ENCODE results near the gene RNF2. TPM values are rescaled to one million over a fixed set of nuclear protein-coding genes. Genes with fewer than 3 reads are reported as not detected.

Gene RNF2
- total RNA-seq, 1 experiment from 2014 or later: 75.3 TPM

DNA sequence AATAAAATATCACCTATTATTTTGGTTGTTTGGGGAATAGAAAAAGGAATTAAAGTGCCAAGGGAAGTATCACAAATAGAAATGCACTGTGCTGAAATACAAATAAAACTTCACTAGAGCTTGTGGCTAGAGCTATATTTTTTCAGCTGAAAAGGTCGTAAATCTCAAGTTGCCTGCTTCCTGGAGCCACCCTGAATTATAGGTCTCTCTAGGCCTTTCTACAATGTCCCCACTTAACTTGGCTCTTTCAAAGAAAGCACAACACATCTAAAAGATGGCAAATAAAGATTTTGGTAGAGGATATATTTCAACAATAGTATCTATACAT lies 5.0 kb upstream of the RNF2 start:
- no peak overlapping the region for H2BK12ac ChIP-seq (ENCODE audit: insufficient read length, low read depth, low read length)
- Mint-ChIP-seq H3K4me3 (no peak overlapping the region), H3K4me1 (no peaks in the 10 kb centered on the region), H3K27ac (no peak overlapping the region), H3K27me3 (ENCODE audit: low read depth) (peaks cover 20% of the 10 kb centered on the region), H3K36me3 (ENCODE audit: insufficient read depth in 1 of 3, low read depth in 3 of 3) (no peaks in the 10 kb centered on the region), H3K9me3 (no peaks in the 10 kb centered on the region)
- H2BK5ac ChIP-seq (ENCODE audit: insufficient read length, low read length): no peak overlapping the region
- TF ChIP-seq, protein P1, sequence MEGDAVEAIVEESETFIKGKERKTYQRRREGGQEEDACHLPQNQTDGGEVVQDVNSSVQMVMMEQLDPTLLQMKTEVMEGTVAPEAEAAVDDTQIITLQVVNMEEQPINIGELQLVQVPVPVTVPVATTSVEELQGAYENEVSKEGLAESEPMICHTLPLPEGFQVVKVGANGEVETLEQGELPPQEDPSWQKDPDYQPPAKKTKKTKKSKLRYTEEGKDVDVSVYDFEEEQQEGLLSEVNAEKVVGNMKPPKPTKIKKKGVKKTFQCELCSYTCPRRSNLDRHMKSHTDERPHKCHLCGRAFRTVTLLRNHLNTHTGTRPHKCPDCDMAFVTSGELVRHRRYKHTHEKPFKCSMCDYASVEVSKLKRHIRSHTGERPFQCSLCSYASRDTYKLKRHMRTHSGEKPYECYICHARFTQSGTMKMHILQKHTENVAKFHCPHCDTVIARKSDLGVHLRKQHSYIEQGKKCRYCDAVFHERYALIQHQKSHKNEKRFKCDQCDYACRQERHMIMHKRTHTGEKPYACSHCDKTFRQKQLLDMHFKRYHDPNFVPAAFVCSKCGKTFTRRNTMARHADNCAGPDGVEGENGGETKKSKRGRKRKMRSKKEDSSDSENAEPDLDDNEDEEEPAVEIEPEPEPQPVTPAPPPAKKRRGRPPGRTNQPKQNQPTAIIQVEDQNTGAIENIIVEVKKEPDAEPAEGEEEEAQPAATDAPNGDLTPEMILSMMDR (conservative IDR thresholded peaks at IDR 0.05): no peak
- H3K14ac ChIP-seq (ENCODE audit: insufficient read depth, low read length): no peak overlapping the region
- no CpG with 5 or more reads among the region's 1 CpG for WGBS (ENCODE audit: extremely low coverage, insufficient read length, low lambda C conversion rate)
- DNase-seq: no peak
- H2AFZ ChIP-seq (ENCODE audit: low read length): no peak overlapping the region
- H3K9ac ChIP-seq (ENCODE audit: extremely low read depth, insufficient read length, low read length): no peak overlapping the region
- H3K79me1 ChIP-seq (ENCODE audit: insufficient read depth, low read depth, low read length, poor library complexity, severe bottlenecking): no peaks in the 10 kb centered on the region
- H4K8ac ChIP-seq (replicated peaks; ENCODE audit: insufficient read length, low read depth, low read length): no peak overlapping the region
- no peak overlapping the region for H3K18ac ChIP-seq (ENCODE audit: insufficient read length, low read depth, low read length)
- H3K27me3 ChIP-seq (ENCODE audit: insufficient read depth, low read length): peaks cover 2% of the 10 kb centered on the region; the same call in 1 of the 2 replicates
- H2BK20ac ChIP-seq (ENCODE audit: low read depth, low read length, poor library complexity, severe bottlenecking): no peak overlapping the region
- no peak overlapping the region for H3K4me2 ChIP-seq (ENCODE audit: insufficient read depth, insufficient read length, low read length)
- no peak overlapping the region for H3K4ac ChIP-seq (ENCODE audit: low read depth, low read length)
- no peaks in the 10 kb centered on the region for H4K20me1 ChIP-seq (ENCODE audit: control insufficient read depth, insufficient read depth, insufficient read length)
- H3K23ac ChIP-seq (ENCODE audit: insufficient read length, low read depth, low read length): no peak overlapping the region
- H3K9me3 ChIP-seq (ENCODE audit: control insufficient read depth, low read depth, low read length): no peaks in the 10 kb centered on the region
- H4K91ac ChIP-seq (ENCODE audit: insufficient read length, low read depth, low read length): no peak overlapping the region
- H4K5ac ChIP-seq (ENCODE audit: insufficient read length, low read depth, low read length): no peak overlapping the region
- no peaks in the 10 kb centered on the region for H3K4me1 ChIP-seq (ENCODE audit: insufficient read depth, low read length)
- no peaks in the 10 kb centered on the region for H3K79me2 ChIP-seq (ENCODE audit: insufficient read depth, low read length)
- no peak overlapping the region for H2BK15ac ChIP-seq (ENCODE audit: low read depth, low read length)
- no peaks in the 10 kb centered on the region for H3K23me2 ChIP-seq (ENCODE audit: insufficient read length, low read depth, low read length, poor library complexity, severe bottlenecking)
- no peak overlapping the region for H2BK120ac ChIP-seq (ENCODE audit: low read depth, low read length, poor library complexity, severe bottlenecking)
- H2AK5ac ChIP-seq (ENCODE audit: insufficient read length, low read length): no peak overlapping the region
- H3T11ph ChIP-seq (ENCODE audit: low read length): no peak overlapping the region
- H3K56ac ChIP-seq (ENCODE audit: insufficient read length, low read depth, low read length): no peak overlapping the region
- H3K27ac ChIP-seq (ENCODE audit: insufficient read length, low read depth, low read length): no peak overlapping the region
